HG03108 (cell line): ENCODE results near the gene WDR70.
"Not testable (repeated sequence)": the region's sequence is repeated elsewhere in the genome, so short reads cannot be mapped to it uniquely, and the experiment has no call there.

Experiments used
- ATAC-seq: cut with Tn5 transposase; IDR thresholded peaks from one replicate; pipeline ENCODE4 v1.9.1; 2021; ENCODE audit warnings: moderate library complexity; ENCODE audit not compliant: unreplicated experiment

The WDR70 gene

GRCh38 chr5:37453252-37453651, 74.1 kb downstream of the WDR70 start:
- ATAC-seq = not testable (repeated sequence)

- not testable (repeated sequence) for ATAC-seq
Measured at GRCh38 chr5:37454402-37455055, 75.4 kb downstream of the WDR70 start.

- ATAC-seq = not testable (repeated sequence)
Measured at GRCh38 chr5:37463191-37464051, 84.3 kb downstream of the WDR70 start.

GRCh38 chr5:37464581-37464980, 85.5 kb downstream of the WDR70 start:
- not testable (repeated sequence) for ATAC-seq

- not testable (repeated sequence) for ATAC-seq
Measured at GRCh38 chr5:37469383-37469782, 90.3 kb downstream of the WDR70 start.

- no peak for ATAC-seq
Measured at GRCh38 chr5:37471666-37472197, 92.6 kb downstream of the WDR70 start.

GRCh38 chr5:37477426-37477825, 98.3 kb downstream of the WDR70 start:
- ATAC-seq = no peak

- ATAC-seq = no peak
Measured at GRCh38 chr5:37478121-37478894, 99.2 kb downstream of the WDR70 start.

- ATAC-seq = not testable (repeated sequence)
Measured at GRCh38 chr5:37481395-37481794, 102.3 kb downstream of the WDR70 start.

- no peak for ATAC-seq
Measured at GRCh38 chr5:37490120-37490810, 111.1 kb downstream of the WDR70 start.

- ATAC-seq = no peak
Measured at GRCh38 chr5:37490931-37491330, 111.8 kb downstream of the WDR70 start.

- ATAC-seq = no peak
Measured at GRCh38 chr5:37492778-37493555, 113.8 kb downstream of the WDR70 start.

- ATAC-seq = no peak
Measured at GRCh38 chr5:37494756-37495155, 115.6 kb downstream of the WDR70 start.

- ATAC-seq = no peak
Measured at GRCh38 chr5:37495210-37495609, 116.1 kb downstream of the WDR70 start.

- ATAC-seq = no peak
Measured at GRCh38 chr5:37495668-37496347, 116.7 kb downstream of the WDR70 start.

GRCh38 chr5:37496902-37497445, 117.9 kb downstream of the WDR70 start:
- no peak for ATAC-seq

- no peak for ATAC-seq
Measured at GRCh38 chr5:37501152-37501551, 122.0 kb downstream of the WDR70 start.

- no peak for ATAC-seq
Measured at GRCh38 chr5:37506241-37506640, 127.1 kb downstream of the WDR70 start.

- ATAC-seq = no peak
Measured at GRCh38 chr5:37506722-37507121, 127.6 kb downstream of the WDR70 start.
